GM12872 (cell line): ENCODE data around the gene AMELX.

Experiments
- TF ChIP-seq, protein P1 (sequence below): IDR thresholded peaks from 3 replicates; pipeline ENCODE4 v1.5.1; 2011; ENCODE audit warnings: low read depth, mild to moderate bottlenecking, low read length, moderate library complexity; ENCODE audit not compliant: insufficient read depth

AMELX gene

DNA sequence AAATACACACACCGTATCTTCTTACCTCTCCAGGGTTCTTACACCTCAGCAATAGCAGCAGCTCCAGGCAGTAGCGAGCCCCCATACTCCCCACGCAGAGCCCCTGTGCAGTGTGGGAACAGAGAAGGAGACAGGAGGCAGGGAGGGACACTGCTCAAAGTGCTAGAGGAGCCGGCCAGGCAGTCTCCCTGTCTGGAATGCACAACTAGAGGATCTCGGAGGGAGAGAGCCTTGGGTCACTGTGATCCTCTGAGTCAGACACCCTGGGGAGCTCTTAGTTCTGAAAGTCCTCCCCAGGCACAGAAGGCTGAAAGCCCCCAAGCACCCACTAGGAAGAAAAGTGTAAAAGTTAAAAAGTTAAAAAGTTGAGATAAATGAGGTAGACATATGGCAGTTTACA, 16.0 kb downstream of the AMELX start:
- TF ChIP-seq, protein P1, sequence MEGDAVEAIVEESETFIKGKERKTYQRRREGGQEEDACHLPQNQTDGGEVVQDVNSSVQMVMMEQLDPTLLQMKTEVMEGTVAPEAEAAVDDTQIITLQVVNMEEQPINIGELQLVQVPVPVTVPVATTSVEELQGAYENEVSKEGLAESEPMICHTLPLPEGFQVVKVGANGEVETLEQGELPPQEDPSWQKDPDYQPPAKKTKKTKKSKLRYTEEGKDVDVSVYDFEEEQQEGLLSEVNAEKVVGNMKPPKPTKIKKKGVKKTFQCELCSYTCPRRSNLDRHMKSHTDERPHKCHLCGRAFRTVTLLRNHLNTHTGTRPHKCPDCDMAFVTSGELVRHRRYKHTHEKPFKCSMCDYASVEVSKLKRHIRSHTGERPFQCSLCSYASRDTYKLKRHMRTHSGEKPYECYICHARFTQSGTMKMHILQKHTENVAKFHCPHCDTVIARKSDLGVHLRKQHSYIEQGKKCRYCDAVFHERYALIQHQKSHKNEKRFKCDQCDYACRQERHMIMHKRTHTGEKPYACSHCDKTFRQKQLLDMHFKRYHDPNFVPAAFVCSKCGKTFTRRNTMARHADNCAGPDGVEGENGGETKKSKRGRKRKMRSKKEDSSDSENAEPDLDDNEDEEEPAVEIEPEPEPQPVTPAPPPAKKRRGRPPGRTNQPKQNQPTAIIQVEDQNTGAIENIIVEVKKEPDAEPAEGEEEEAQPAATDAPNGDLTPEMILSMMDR = no peak

DNA sequence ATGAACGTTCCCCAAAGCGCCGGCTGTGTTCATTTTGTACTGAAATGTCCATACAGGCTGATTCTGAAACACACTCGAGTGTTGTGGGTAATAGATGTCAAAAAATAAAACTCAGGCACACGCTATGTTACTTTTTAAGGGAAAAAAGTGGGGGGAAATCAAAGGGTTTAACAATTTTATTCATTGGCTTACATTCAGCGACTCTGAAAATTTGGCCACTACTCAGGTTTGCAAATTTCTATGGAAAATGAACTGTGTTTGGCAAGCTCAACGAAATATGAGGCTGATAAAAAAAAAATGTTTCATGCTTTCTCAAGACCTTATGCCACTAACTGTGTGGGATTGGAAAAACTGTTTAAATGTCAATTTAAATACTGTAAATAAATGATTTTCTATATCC, 18.5 kb downstream of the AMELX start:
- TF ChIP-seq, protein P1 = no peak

DNA sequence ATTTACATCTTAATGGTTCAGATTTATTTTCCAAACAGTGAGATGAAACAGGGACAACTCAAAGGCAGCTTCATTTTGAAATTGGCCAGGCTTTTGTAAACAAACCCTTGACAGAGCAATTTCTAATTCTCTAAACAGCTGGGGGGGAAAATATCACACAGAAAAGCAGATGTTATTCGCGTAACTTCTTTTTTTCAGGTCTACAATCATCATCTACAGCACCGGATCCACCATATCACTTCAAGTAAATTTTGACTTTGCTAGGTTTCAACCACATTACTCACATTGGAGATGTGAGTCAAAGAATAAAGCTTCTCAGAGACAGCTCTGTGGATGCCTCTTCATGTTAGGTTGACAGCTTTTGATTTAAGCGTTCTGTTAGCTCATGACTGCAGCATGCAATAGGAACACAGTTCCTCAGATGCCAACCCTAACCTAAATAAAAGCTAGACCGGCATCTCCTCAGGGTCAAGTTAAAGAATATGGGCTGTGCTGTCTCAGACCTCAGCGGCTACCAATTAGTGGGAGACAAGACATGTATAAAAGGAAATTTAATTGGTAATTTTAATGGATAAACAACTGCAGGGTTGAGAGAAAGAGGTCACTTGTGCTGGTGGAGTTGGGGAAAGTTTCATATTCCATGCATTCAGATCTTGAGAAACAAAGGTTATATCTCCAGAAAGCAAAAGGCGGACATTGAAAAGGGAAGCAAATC, 26.8 kb downstream of the AMELX start:
- TF ChIP-seq, protein P1 = no peak

DNA sequence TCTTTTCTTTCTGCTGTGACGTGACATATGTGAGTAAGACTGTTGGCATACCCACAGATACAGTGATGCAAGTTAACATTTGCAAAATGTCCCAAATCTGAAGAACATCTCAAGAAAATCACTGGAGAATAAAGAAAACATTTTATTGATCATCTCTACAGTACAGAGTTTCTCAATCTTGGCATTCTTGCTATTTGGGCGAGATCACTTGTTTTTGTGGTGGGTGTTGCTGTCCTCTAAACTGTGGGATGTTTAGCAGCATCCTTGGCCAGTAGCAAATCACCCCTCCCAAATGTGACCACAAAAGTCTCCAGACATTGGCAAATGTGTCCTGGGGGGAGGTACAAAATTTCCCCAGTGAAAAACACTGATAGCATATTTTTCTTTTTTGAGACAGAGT, 28.8 kb downstream of the AMELX start:
- TF ChIP-seq, protein P1 = no peak

DNA sequence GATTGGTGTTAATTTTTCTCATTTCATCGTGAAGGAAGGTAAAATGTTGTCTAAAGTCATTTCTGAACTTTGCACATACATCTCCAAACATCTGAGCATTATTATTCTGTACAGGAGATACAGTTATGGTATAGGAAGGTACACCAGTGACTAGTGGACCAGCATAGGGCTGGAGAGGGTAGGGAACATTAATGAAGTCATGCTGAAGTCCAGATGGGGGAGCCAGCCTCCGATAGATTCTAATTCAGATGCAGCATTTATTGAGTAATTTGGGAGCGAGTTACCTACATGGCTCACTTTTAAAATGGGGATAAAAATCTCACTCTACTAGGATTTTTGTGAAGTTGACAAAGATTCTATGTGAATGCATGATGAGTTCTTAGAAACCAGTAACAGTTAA, 34.9 kb downstream of the AMELX start:
- TF ChIP-seq, protein P1 = no peak

DNA sequence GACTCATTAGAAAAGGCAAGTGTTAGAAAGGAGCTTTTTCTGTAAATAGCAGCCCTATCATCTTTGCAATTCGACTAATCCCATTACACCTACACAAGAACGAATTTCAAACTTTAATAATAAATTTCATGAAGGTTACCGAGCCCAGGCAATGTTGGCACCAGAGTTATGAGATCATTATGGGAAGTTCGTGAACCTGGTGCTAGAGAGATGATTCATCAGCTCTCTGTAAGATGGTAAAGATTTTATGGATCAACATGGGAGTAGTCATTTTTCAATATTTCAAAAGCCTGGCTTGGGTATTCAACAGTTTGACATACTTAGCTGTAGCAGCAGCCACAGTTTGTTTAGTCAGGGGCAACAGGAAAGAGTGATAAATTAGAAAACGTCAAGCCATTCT, 35.8 kb downstream of the AMELX start:
- TF ChIP-seq, protein P1 = no peak

DNA sequence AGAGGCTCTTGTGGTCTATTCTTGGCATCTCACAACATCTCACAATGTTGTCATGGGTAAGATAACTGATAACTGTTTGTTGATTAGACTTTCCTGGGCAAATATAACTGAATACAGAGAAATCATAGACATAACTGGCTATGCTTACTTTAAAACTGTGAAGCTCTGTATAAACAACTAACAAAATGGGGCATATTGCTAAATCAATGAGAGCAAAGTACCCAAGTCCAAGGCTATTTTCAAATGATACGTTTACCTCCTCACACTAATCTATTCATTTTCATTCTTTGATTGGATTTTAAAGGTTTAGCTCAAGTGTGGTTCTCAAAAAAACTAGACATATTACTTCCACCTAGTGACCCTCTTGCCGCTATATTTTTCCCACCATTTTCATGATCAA, 38.6 kb downstream of the AMELX start:
- TF ChIP-seq, protein P1 = no peak
